HG03108 (cell line): ENCODE measurements around the gene MAP3K20.
A peak's percentile ranks its signal among the peaks of the same experiment; 100 is the strongest.
"Not testable (repeated sequence)": the region's sequence is repeated elsewhere in the genome, so short reads cannot be mapped to it uniquely, and the experiment has no call there.

ENCODE experiments used
- ATAC-seq: cut with Tn5 transposase; IDR thresholded peaks from one replicate; pipeline ENCODE4 v1.9.1; 2021; ENCODE audit warnings: moderate library complexity; ENCODE audit not compliant: unreplicated experiment

MAP3K20 gene

GRCh38 chr2:173264151-173264550 is 188.5 kb downstream of the MAP3K20 start:
- ATAC-seq: no peak

- peak; percentile 95 for ATAC-seq
Measured at GRCh38 chr2:173264603-173265366, 189.1 kb downstream of the MAP3K20 start.

- no peak for ATAC-seq
Measured at GRCh38 chr2:173271135-173271534, 195.5 kb downstream of the MAP3K20 start.

GRCh38 chr2:173271825-173272224 is 196.2 kb downstream of the MAP3K20 start:
- no peak for ATAC-seq

- ATAC-seq: no peak
Measured at GRCh38 chr2:173272849-173273248, 197.2 kb downstream of the MAP3K20 start.

GRCh38 chr2:173278794-173279526 is 203.3 kb downstream of the MAP3K20 start:
- ATAC-seq: no peak

GRCh38 chr2:173279527-173279868 is 203.9 kb downstream of the MAP3K20 start:
- ATAC-seq: no peak

GRCh38 chr2:173280853-173281252 is 205.2 kb downstream of the MAP3K20 start:
- ATAC-seq: no peak

- not testable (repeated sequence) for ATAC-seq
Measured at GRCh38 chr2:173281898-173282297, 206.3 kb downstream of the MAP3K20 start.

- ATAC-seq: no peak
Measured at GRCh38 chr2:173282795-173283545, 207.3 kb downstream of the MAP3K20 start.

GRCh38 chr2:173286153-173286809 is 210.6 kb downstream of the MAP3K20 start:
- peak; percentile 58 for ATAC-seq

- ATAC-seq: no peak
Measured at GRCh38 chr2:173287594-173287993, 211.9 kb downstream of the MAP3K20 start.

- ATAC-seq: no peak
Measured at GRCh38 chr2:173288561-173288960, 212.9 kb downstream of the MAP3K20 start.

- ATAC-seq: no peak
Measured at GRCh38 chr2:173290046-173290445, 214.4 kb downstream of the MAP3K20 start.

GRCh38 chr2:173290518-173290917 is 214.9 kb downstream of the MAP3K20 start:
- no peak for ATAC-seq

GRCh38 chr2:173291412-173291811 is 215.8 kb downstream of the MAP3K20 start:
- ATAC-seq: no peak

- ATAC-seq: no peak
Measured at GRCh38 chr2:173296235-173296634, 220.6 kb downstream of the MAP3K20 start.

- no peak for ATAC-seq
Measured at GRCh38 chr2:173298536-173299097, 223.0 kb downstream of the MAP3K20 start.

GRCh38 chr2:173299764-173300163 is 224.1 kb downstream of the MAP3K20 start:
- ATAC-seq: no peak

GRCh38 chr2:173300458-173300857 is 224.8 kb downstream of the MAP3K20 start:
- no peak for ATAC-seq

GRCh38 chr2:173301549-173301948 is 225.9 kb downstream of the MAP3K20 start:
- not testable (repeated sequence) for ATAC-seq
